Stomach (tissue), 9 donors: ENCODE results near the gene ZNF423. TPM values are rescaled to one million over a fixed set of nuclear protein-coding genes. Genes with fewer than 3 reads are reported as not detected.
A peak's percentile ranks its signal among the peaks of the same experiment; 100 is the strongest.

Experiments
- DNase-seq, 2 donors: peaks; one replicate each; pipeline versions ENCODE4 v3.0.0 to v3.0.0-alpha.2; 2013 to 2019
- H3K27ac ChIP-seq, 5 donors: fragments of 200-600 bp in 4 of 5; sonication (generic) in 4 of 5; one replicate each; pipeline ENCODE4 v1.5.1; 2013 to 2019; ENCODE audit warnings: mild to moderate bottlenecking in 1 of 5, moderate library complexity in 1 of 5
- H3K27me3 ChIP-seq, 3 donors: fragments of 200-600 bp; sonication (generic); one replicate each; pipeline ENCODE4 v1.5.1; 2017 to 2019; ENCODE audit warnings: mixed run types in 1 of 3
- H3K36me3 ChIP-seq, 4 donors: fragments of 200-600 bp; sonication (generic); 1 replicate in 3 of 4; 2 replicates in 1 of 4; pipeline ENCODE4 v1.5.1; 2016 to 2019
- H3K4me1 ChIP-seq, 4 donors: fragments of 200-600 bp; sonication (generic); one replicate each; pipeline ENCODE4 v1.5.1; 2016 to 2019
- H3K4me3 ChIP-seq, 4 donors: fragments of 200-600 bp; sonication (generic) in 3 of 4; one replicate each; pipeline ENCODE4 v1.5.1; 2016 to 2019; ENCODE audit warnings: mild to moderate bottlenecking in 1 of 4
- H3K9me3 ChIP-seq, 4 donors: fragments of 200-600 bp; sonication (generic); one replicate each; pipeline ENCODE4 v1.5.1; 2016 to 2019
- CTCF ChIP-seq, 7 experiments: fragments of 450-650 bp in 4 of 7; fragments of 200-600 bp in 3 of 7; sonication (generic) in 3 of 7; IDR thresholded peaks; one replicate each; pipeline ENCODE4 v1.5.1; 2016 to 2019; ENCODE audit warnings: antibody characterized with exemption in 7 of 7, control low read depth in 2 of 7, mild to moderate bottlenecking in 1 of 7
- EP300 ChIP-seq: sonication (generic); formaldehyde crosslinking; IDR thresholded peaks from one replicate; pipeline ENCODE4 v1.6.1; 2017; ENCODE audit warnings: antibody characterized with exemption
- POLR2A ChIP-seq, 4 donors: fragments of 450-650 bp; IDR thresholded peaks; one replicate each; pipeline ENCODE4 v1.6.1; 2016; ENCODE audit warnings: antibody characterized with exemption in 4 of 4, control low read depth in 2 of 4, mild to moderate bottlenecking in 1 of 4, moderate library complexity in 1 of 4
- POLR2AphosphoS5 ChIP-seq, 3 donors: sonication (generic); formaldehyde crosslinking; IDR thresholded peaks; one replicate each; pipeline ENCODE4 v1.6.1; 2016; ENCODE audit warnings: antibody characterized with exemption in 3 of 3
- WGBS, 5 donors: extraction: QIAGEN DNeasy Blood & Tissue Kit in 3 of 5; methylation state at CpG; one replicate each; pipeline versions ENCODE4 v1.1.5 to v1.1.7; 2013 to 2018; 5-methylcytosine and 5-hydroxymethylcytosine counted together
- intact Hi-C: fragments of 100-400 bp; cut with DNase I; formaldehyde crosslinking; loops from one replicate; pipeline ENCODE4 v1.15.1; 2023; ENCODE audit warnings: low total_unique reads
- polyA plus RNA-seq, 3 donors: library from polyadenylated mRNA; stranded (reverse); fragments of 200-250 nt; gene quantifications; one replicate each; pipeline ENCODE4 v1.2.3, GENCODE V29; 2013
- total RNA-seq, 5 donors: library from RNA; depleted of rRNA; stranded (reverse); fragments of >200 nt; gene quantifications; one replicate each; pipeline versions ENCODE4 v1.1.0 to v1.2.3, GENCODE V29; 2014 to 2016
- donor health status: healthy with polysubstance abuse.
- donor health status: Bipolar disorder and iron deficiency.
- donor health status: healthy.

ZNF423 gene
- total and polyA plus RNA-seq, 8 donors = 0.29 to 3.5 (median 1.0) TPM

GRCh38 chr16:49737541-49737940 lies 118.4 kb downstream of the ZNF423 start:
- TF ChIP-seq POLR2AphosphoS5 (IDR thresholded peaks at IDR 0.05) (no peak), CTCF (IDR thresholded peaks at IDR 0.05) (no peak), POLR2A (IDR thresholded peaks at IDR 0.05) (no peak), EP300 (no peak)
- H3K4me3 ChIP-seq = no peak overlapping the region
- H3K27ac ChIP-seq = no peak overlapping the region
- no peak for DNase-seq
- 76 to 83% (median 80%) methylated on average over 8 to 9 of the region's 9 CpGs for WGBS, 5 donors
- intact Hi-C loops = no loop called here
- H3K36me3 ChIP-seq = no peaks in the 10 kb centered on the region
- no peaks in the 10 kb centered on the region for H3K27me3 ChIP-seq
- no peaks in the 10 kb centered on the region for H3K9me3 ChIP-seq
- no peaks in the 10 kb centered on the region for H3K4me1 ChIP-seq

GRCh38 chr16:49734331-49734730 lies 121.6 kb downstream of the ZNF423 start:
- no peak overlapping the region for H3K4me3 ChIP-seq
- peaks cover 0 to 10% (median 8%) of the 10 kb centered on the region in 4 donors for H3K9me3 ChIP-seq
- no peaks in the 10 kb centered on the region for H3K27me3 ChIP-seq
- peaks cover 0 to 10% (median 5%) of the 10 kb centered on the region in 4 donors for H3K36me3 ChIP-seq
- intact Hi-C loops = no loop called here
- TF ChIP-seq POLR2A (IDR thresholded peaks at IDR 0.05) (no peak), EP300 (no peak), POLR2AphosphoS5 (IDR thresholded peaks at IDR 0.05) (no peak), CTCF (IDR thresholded peaks at IDR 0.05) (no peak)
- WGBS, 5 donors = 73 to 84% (median 75%) methylated on average over 4 to 10 of the region's 10 CpGs
- no peaks in the 10 kb centered on the region for H3K4me1 ChIP-seq
- no peak overlapping the region for H3K27ac ChIP-seq
- peak in 1 of 2 donors; percentile 75 for DNase-seq

DNA sequence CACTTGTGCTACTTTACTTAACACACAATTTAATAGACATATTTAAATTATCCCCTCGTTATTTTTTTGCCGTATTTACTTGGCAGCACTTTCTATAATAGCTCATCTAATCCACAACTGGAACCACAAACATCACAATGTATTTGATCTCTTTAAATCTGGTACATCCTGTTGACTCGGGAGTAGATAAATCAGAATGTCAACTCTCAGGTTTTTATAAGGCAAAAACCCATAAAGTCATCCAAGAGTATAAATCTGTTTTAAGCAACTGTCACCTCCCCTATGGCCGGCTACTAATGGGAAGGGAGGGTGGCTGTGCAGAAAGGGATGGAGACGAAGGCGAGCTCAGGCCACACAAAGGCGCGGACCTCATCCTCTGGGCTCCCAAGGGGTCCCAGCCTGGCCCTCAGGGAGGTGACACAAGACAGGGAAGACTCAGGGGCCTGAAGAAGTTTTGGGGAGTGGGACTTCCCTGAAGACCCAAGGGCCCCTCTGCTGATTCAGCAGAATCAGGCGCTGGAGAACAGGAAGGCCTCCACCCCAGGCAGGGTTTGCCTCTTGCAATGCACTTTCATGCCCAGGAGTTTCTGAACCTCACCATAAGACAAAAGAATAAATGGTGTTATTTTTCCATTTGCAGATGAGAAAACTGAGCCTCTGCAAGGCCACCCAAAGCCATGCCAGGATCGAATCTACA lies 122.5 kb downstream of the ZNF423 start:
- Histone ChIP-seq H3K27me3 (no peaks in the 10 kb centered on the region), H3K9me3 (peaks cover 0 to 16% (median 8%) of the 10 kb centered on the region in 4 donors), H3K36me3 (peaks cover 0 to 10% (median 5%) of the 10 kb centered on the region in 4 donors), H3K27ac (no peak overlapping the region), H3K4me1 (no peaks in the 10 kb centered on the region), H3K4me3 (no peak overlapping the region)
- 77 to 86% (median 79%) methylated on average over 10 of the region's 10 CpGs for WGBS, 5 donors
- intact Hi-C loops = no loop called here
- TF ChIP-seq POLR2A (IDR thresholded peaks at IDR 0.05) (no peak), POLR2AphosphoS5 (IDR thresholded peaks at IDR 0.05) (no peak), CTCF (IDR thresholded peaks at IDR 0.05) (no peak), EP300 (no peak)
- DNase-seq = no peak

GRCh38 chr16:49731911-49732310 lies 124.0 kb downstream of the ZNF423 start:
- H3K27ac ChIP-seq = no peak overlapping the region
- peaks cover 0 to 16% (median 8%) of the 10 kb centered on the region in 4 donors for H3K9me3 ChIP-seq
- no peaks in the 10 kb centered on the region for H3K27me3 ChIP-seq
- intact Hi-C loops = no loop called here
- H3K36me3 ChIP-seq = peaks cover 0 to 10% (median 5%) of the 10 kb centered on the region in 4 donors
- no peak for DNase-seq
- H3K4me1 ChIP-seq = no peaks in the 10 kb centered on the region
- WGBS, 5 donors = 84 to 91% (median 89%) methylated on average over 3 of the region's 3 CpGs
- TF ChIP-seq EP300 = no peak
- H3K4me3 ChIP-seq = no peak overlapping the region

- TF ChIP-seq POLR2A (IDR thresholded peaks at IDR 0.05) (no peak), POLR2AphosphoS5 (IDR thresholded peaks at IDR 0.05) (no peak), CTCF (IDR thresholded peaks at IDR 0.05) (no peak), EP300 (no peak)
- Histone ChIP-seq H3K4me3 (no peak overlapping the region), H3K27ac (no peak overlapping the region), H3K27me3 (no peaks in the 10 kb centered on the region), H3K9me3 (peaks cover 0 to 16% (median 8%) of the 10 kb centered on the region in 4 donors), H3K4me1 (no peaks in the 10 kb centered on the region), H3K36me3 (peaks cover 0 to 10% (median 5%) of the 10 kb centered on the region in 4 donors)
- WGBS, 5 donors = 79 to 95% (median 89%) methylated on average over 12 of the region's 12 CpGs
- intact Hi-C loops = no loop called here
- DNase-seq = no peak
Measured at GRCh38 chr16:49730772-49731171, 125.1 kb downstream of the ZNF423 start.
